Measurements from ENCODE around the gene RPN2.

Gene RPN2

GRCh38 chr20:37218976-37219375 lies 39.8 kb downstream of the RPN2 start:
- Histone ChIP-seq H3K9ac (ENCODE audit: low read length) (no peak overlapping the region), H3K4me3 (ENCODE audit: insufficient read depth, low read length, poor library complexity, severe bottlenecking) (no peak overlapping the region), H4K20me1 (ENCODE audit: low read depth, low read length) (no peaks in the 10 kb centered on the region), H3K9me2 (replicated peaks; ENCODE audit: insufficient read depth, low read length) (no peaks in the 10 kb centered on the region), H3K36me3 (ENCODE audit: low read length) (peaks cover 34% of the 10 kb centered on the region), H3F3A (ENCODE audit: insufficient read depth) (no peaks in the 10 kb centered on the region), H2AFZ (ENCODE audit: low read depth, low read length, severe bottlenecking) (no peak overlapping the region), H3K9me3 (ENCODE audit: insufficient read depth, low read length) (no peaks in the 10 kb centered on the region), H3K79me2 (ENCODE audit: insufficient read depth, low read length) (no peaks in the 10 kb centered on the region), H3K4me2 (ENCODE audit: low read depth, low read length, poor library complexity, severe bottlenecking) (no peak overlapping the region), H3K27ac (ENCODE audit: low read depth, low read length) (no peak overlapping the region), H3K27me3 (ENCODE audit: low read length) (no peaks in the 10 kb centered on the region)
- TF ChIP-seq CTCF (IDR thresholded peaks at IDR 0.05; ENCODE audit: insufficient read depth, low read length, poor library complexity, severe bottlenecking), result no peak
- no peak for TF ChIP-seq EZH2phosphoT487 (conservative IDR thresholded peaks at IDR 0.05; ENCODE audit: low read length)

GRCh38 chr20:37219751-37220668 lies 40.9 kb downstream of the RPN2 start:
- Histone ChIP-seq H3K27ac (ENCODE audit: low read depth, low read length) (no peak overlapping the region), H4K20me1 (ENCODE audit: low read depth, low read length) (no peaks in the 10 kb centered on the region), H3K27me3 (ENCODE audit: low read length) (no peaks in the 10 kb centered on the region), H3K4me3 (ENCODE audit: insufficient read depth, low read length, poor library complexity, severe bottlenecking) (no peak overlapping the region), H3K79me2 (ENCODE audit: insufficient read depth, low read length) (no peaks in the 10 kb centered on the region), H3K4me2 (ENCODE audit: low read depth, low read length, poor library complexity, severe bottlenecking) (no peak overlapping the region), H2AFZ (ENCODE audit: low read depth, low read length, severe bottlenecking) (no peak overlapping the region), H3K9me3 (ENCODE audit: insufficient read depth, low read length) (no peaks in the 10 kb centered on the region), H3F3A (ENCODE audit: insufficient read depth) (no peaks in the 10 kb centered on the region), H3K36me3 (ENCODE audit: low read length) (peaks cover 36% of the 10 kb centered on the region), H3K9me2 (replicated peaks; ENCODE audit: insufficient read depth, low read length) (no peaks in the 10 kb centered on the region), H3K9ac (ENCODE audit: low read length) (no peak overlapping the region)
- TF ChIP-seq EZH2phosphoT487 (conservative IDR thresholded peaks at IDR 0.05; ENCODE audit: low read length) (no peak), CTCF (IDR thresholded peaks at IDR 0.05; ENCODE audit: insufficient read depth, low read length, poor library complexity, severe bottlenecking) (no peak)

- H3K4me3 ChIP-seq (ENCODE audit: insufficient read depth, low read length, poor library complexity, severe bottlenecking), result no peak overlapping the region
- H3K9me2 ChIP-seq (replicated peaks; ENCODE audit: insufficient read depth, low read length), result no peaks in the 10 kb centered on the region
- no peaks in the 10 kb centered on the region for H3F3A ChIP-seq (ENCODE audit: insufficient read depth)
- peaks cover 30% of the 10 kb centered on the region for H3K36me3 ChIP-seq (ENCODE audit: low read length)
- no peaks in the 10 kb centered on the region for H3K79me2 ChIP-seq (ENCODE audit: insufficient read depth, low read length)
- no peak overlapping the region for H3K4me2 ChIP-seq (ENCODE audit: low read depth, low read length, poor library complexity, severe bottlenecking)
- H3K27me3 ChIP-seq (ENCODE audit: low read length), result no peaks in the 10 kb centered on the region
- H4K20me1 ChIP-seq (ENCODE audit: low read depth, low read length), result no peaks in the 10 kb centered on the region
- no peak for TF ChIP-seq CTCF (IDR thresholded peaks at IDR 0.05; ENCODE audit: insufficient read depth, low read length, poor library complexity, severe bottlenecking)
- no peak for TF ChIP-seq EZH2phosphoT487 (conservative IDR thresholded peaks at IDR 0.05; ENCODE audit: low read length)
- H2AFZ ChIP-seq (ENCODE audit: low read depth, low read length, severe bottlenecking), result no peak overlapping the region
- H3K9ac ChIP-seq (ENCODE audit: low read length), result no peak overlapping the region
- H3K9me3 ChIP-seq (ENCODE audit: insufficient read depth, low read length), result no peaks in the 10 kb centered on the region
- no peak overlapping the region for H3K27ac ChIP-seq (ENCODE audit: low read depth, low read length)
Measured at GRCh38 chr20:37220731-37221130, 41.6 kb downstream of the RPN2 start.

Measured in SU-DHL-6 (cell line).